GM04503 (cell line): ENCODE results near the gene PRDM8.
"Not testable (repeated sequence)": the region's sequence is repeated elsewhere in the genome, so short reads cannot be mapped to it uniquely, and the experiment has no call there.

Source experiments
- DNase-seq: peaks from one replicate; pipeline ENCODE4 v3.0.0-alpha.2; 2012; ENCODE audit warnings: low read depth

Gene PRDM8

DNA sequence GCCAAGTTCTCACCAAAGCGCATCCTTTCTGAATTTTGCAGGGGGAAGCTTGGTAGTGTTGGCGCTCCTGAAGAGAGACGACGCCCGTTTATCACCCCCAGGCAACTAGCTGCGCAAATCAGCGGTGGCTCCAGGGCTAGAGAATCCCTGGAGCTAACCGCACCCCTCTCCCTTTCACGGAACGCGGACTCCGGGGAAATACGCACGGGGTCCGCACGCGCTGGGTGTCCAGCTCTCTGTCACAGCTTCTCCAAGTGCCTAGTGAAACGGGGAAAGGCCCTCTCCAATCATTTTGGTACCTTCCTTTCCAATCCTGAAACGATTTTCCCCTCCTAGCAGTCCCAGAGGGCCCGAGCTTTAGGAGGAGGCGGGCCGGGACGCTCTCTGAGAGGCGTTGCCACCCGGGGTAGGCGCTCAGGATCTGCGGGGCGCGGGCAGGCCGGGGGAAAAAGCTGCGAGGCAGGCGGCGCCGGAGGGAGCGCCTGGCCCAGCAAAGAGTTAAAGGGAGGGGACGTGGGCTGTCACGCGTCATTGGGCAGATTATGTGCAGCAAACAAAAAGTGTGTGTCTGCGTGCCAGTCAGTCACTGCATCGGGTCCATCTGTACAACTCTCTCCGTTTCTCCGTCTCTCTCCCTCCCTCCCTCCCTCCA is at the start of gene PRDM8:
TSS of gene PRDM8 (plus strand) at position 582 of the 652 bp plus-strand sequence. CDS start 2,578 bp downstream, outside the sequence.
- no peak for DNase-seq

DNA sequence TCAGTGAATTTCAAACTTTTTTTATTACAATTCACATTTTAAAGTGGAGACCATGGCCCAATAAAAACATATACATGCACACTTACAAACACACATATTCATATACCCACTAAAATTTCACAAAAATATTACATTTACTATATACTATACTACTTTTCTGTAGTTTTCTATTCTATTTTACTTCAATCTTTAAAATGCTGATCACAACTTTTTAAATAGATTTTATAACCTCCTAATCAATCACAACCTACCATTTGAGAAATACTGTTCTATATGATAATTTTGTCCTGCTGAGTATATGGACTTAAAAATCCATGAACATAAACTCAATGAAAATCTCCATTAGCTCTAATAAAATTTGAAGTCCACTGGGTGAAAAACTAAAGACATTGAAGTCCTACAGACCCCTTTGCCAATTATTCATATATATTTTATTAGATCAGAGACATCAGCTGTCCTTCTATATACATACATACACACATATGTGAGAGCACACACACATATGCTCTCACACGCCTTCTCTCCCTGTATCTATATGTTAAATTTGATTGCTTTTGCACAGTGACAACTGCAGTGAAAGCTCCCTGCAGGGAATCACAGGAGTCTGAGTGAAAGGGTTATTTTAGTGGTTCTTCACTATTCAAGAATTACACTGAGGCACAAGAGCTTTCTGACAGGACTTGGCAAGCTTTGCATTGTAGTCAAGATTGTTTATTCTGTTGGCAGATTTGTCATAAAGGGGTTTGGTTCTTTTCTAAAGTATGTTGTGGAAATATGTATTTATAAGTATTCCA is 46.7 kb upstream of the PRDM8 start:
- DNase-seq = no peak

DNA sequence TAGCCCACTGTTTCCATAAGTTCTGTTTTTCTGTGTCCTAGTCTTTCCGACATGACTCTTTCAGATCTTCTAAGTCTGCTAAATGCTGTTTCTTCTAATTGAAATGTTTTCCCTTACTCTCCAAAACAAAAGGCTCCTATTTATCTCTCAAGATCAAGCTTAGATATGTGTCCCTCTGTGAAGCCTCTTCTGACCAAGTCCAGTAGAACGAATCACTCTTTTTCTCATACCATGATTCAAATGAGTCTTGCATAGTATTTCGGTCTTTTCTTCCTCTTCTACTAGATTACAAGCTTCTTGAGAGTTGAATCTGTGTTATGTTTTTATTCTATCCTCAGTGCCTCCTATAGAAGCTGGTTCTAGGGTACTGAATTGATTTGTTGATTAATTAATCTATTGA is 45.3 kb upstream of the PRDM8 start:
- no peak for DNase-seq

DNA sequence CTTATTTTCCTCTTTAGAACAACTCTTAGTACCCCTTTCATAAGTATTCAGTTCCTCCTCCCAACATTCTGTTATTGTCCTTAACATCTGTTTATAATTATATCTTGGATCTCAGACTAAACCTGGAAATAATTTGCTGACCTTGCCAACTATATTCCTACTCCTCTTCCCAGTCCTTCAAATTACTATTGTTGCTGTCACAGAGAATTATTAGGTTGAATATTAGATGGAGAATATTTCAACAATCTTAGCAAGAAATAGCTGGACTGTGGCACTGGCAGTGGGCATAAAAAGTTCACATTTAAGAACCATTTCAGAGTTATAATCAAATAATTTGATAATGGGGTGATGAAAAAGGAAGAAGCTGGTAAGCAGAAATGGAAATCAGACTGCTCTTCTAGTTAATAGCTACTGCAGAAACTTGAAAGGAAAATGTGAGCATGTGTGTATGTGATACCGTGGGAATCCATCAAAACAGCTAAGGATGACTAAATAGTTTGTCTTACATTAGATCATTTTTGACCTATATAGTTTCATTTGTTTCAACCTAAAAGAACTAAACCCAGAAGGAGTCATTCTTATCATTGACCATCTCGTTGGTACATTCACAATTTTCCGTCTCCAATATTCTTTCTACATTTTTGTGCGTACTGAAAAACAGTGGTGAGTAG is 43.3 kb upstream of the PRDM8 start:
- DNase-seq = no peak

DNA sequence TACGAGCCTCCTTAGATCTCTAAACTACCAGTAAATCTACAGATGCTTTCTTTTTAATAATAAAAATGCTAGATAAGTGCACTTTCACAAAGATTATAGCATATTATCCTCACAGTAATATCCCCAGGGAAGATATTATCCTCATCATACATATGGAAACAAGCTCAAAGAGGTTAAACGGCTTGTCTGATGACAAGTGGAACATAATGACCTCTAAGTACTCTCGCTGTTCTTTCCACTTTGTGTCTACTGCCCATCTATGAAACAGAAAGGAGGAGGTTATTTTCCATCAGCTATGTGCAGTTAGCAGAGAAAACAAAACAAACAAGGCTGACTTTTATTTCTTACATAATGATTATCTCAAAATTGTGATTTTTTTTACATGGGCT is 42.8 kb upstream of the PRDM8 start:
- DNase-seq = no peak

DNA sequence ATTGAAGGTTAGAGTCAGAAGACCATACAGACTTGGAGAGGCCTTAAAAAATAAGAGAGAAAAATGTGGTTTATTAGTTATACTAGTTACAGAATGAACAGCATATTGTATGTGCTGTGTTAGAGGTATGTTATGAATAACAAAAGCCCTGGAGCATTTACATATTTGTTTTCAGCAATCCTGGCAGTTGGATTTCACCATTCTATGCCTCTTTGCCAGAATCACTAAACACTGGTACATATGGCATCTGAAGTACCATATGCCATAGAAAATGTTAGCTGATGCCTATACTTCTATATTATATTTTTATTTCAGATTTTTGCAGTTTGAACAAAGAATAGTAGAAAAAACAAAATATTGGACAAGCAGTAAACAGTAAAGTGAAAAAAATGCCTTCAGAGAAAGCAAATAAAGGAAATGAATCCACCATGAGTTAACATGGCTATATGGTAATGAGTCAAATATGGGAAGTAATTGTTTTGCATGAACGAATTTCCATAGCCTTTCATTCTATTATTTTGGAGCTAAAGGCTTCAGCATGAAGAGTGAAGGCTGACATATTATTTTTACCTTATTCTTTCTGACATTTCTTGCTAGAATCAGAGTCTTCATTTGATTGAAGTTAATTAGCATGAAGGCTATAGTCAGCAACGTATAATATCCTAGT is 41.9 kb upstream of the PRDM8 start:
- no peak for DNase-seq

DNA sequence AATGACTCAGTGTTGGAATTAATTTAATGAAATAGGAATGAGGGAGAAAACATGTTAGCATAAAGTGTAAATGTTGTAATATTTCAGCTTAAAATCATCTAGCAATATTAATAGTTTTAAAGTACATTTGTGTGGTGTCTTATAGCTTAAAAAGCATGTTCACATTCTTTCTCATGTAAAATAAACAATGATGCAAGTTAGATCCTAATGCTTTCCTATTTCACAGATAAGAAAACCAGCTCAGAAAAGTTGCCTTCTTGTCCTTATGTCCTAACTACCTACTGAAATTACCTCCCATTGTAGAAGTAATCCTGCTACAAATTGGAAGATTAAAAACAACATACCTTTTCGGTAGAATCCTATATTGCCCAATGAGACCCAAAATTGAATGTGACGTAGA is 40.9 kb upstream of the PRDM8 start:
- DNase-seq = no peak

DNA sequence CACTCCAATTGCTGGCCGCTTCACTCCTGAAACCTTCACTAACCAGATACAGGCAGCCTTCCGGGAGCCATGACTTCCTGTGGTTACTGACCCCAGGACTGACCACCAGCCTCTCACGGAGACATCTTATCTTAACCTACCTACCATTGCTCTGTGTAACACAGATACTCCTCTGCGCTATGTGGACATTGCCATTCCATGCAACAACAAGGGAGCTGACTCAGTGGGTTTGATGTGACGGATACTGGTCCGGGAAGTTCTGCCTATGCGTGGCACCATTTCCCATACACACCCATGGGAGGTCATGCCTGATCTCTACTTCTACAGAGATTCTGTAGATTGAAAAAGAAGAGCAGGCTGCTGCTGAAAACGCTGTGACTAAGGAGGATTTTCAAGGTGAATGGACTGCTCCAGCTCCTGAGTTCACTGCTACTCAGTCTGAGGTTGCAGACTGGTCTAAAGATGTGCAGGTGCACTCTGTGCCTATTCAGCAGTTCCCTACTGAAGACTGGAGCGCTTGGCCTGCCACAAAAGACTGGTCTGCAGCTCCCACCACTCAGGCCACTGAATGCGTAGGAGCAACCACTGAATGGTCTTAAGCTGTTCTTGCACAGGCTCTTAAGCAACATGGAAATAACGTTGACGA is 35.8 kb upstream of the PRDM8 start:
- DNase-seq = no peak

DNA sequence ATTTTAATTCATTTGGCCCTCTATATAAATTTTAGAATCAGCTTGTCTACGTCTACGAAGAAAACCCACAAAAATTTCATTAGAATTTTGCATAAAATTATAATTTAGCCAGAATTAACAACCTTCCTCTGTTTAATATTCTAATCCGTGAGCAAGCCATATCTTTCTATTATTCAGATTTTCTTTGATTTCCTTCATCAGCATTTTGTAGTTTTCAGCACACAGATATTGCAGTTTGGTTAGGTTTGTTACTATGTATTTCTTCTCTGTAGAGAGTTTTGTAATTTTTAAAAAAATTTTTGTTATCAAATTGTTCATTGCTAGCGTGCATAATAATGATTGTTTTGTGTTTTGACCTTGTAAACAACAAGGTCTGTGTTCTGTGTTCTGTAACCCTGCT is 34.9 kb upstream of the PRDM8 start:
- no peak for DNase-seq

DNA sequence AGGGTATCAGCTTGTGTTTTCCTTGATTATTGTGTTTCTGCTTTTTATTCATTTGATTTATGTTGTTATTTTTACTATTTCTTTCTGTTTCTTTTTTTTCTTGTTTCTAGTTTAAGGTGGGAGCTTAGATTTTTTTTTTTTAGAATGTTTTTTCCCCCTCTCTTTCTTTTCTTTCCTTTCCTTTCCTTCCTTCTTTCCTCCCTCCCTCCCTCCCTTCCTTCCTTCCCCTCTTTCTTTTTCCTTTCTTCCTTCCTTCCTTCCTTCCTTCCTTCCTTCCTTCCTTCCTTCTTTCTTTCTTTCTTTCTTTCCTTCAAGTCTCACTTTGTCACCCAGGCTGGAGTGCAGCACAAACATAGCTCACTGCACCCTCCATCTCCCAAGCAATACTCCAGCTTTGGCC is 31.4 kb upstream of the PRDM8 start:
- DNase-seq = no peak

DNA sequence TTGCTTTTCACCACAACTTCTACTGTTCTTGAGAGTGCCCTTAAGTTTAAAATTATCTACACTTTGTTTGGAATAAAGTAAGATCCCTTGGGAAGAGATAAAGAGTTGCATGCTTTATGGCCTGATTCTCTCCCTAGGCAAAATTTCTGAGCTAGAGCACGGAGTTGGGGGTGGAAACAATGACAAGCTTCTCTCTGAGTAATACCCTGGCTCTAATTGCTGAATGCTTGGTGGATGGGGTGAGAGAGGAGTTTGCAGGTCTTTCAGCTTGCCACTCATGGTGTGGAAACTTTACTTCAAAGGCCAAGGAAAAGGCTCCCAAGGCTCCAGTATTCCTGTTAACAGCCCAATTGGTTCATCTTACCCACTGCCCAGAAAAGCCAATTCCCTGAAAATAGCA is 26.1 kb upstream of the PRDM8 start:
- DNase-seq = peak; percentile 59

DNA sequence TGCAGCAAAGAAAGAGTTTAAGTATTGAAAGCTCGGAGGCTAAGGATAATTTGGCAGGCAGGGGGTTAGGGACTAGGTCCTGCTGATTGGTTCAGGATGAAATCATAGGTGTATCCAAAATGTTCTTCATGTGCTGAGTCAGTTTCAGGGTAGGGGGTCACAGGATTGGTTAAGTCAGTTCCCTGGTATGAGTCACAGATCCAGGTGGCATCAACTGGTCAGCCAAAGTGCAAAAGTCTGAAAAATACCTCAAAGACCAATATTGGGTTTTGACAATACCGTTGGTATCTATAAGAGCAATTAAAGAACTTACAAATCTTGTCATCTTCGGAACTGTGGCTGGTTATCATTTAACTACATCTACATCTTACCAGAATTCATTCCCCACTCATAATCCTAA is 25.6 kb upstream of the PRDM8 start:
- DNase-seq = no peak

DNA sequence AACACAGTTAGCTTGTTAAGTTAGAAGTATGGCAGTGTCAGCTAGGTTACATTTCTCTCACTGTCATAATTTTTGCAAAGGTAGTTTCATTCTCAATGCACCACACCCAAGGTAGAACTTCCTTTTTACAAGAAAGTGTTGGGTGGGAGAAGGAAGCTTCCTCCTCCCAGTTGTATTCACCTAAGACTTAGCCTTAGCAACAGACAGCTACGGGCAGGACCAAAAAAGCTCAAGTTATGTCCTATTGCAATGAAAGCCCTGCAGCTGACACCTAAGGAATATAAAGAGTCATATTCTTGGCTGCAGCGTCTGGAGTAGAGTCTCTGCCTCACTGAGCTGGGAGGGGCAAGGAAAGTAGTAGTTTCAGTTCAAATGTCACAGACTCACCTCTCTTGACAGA is 25.1 kb upstream of the PRDM8 start:
- no peak for DNase-seq

DNA sequence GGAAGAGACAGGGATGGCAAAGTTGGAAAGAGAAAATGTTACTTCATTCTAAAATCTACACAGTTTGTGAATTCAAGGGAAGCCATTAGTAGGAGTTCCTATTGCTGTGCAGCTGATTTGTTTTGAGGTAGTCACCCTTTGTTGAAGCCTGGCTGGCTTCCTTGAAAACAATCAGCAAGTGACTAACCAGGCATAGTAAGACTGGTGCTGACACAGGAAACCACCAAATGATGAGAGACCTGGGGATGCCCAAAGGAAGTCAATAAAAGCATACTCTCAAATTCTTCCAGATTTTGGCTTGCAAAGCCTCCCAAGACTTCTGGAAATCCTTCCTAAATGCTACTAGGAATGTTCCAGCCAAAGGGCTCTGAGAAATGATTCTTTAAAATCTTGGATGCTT is 23.9 kb upstream of the PRDM8 start:
- peak; percentile 78 for DNase-seq

DNA sequence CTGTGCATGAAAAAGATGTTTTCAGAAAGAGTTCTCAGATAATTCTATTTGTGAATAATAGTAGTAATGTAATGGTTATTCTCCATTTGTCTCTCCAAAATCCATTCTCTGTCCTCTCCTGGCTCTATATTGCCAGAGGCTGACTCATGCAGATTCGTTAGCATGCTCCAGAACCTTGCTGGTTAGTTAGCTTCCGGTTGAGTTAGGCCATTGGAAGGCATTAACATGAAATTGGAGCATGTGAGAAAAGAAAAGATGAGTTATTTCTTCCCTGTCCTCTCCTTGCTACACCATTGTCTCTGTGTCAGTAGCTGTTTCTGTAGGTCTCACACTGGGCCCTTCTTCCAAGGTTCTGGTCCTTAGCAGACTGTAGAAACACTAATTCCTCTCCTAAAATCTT is 23.5 kb upstream of the PRDM8 start:
- peak; percentile 53 for DNase-seq

DNA sequence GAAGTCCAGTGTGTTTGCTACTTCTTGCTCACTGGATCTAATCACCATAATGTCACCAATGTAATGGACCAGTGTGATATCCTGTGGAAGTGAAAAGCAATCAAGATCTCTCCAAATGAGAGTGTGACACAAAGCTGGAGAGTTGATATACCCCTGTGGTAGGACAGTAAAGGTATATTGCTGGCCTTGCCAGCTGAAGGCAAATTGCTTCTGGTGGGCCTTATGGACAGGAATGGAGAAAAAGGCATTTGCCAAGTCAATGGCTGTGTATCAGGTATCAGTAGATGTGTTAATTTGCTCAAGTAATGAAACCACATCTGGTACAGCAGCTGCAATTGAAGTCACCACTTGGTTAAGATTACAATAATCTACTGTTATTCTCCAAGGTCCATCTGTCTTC is 19.5 kb upstream of the PRDM8 start:
- DNase-seq = not testable (repeated sequence)

DNA sequence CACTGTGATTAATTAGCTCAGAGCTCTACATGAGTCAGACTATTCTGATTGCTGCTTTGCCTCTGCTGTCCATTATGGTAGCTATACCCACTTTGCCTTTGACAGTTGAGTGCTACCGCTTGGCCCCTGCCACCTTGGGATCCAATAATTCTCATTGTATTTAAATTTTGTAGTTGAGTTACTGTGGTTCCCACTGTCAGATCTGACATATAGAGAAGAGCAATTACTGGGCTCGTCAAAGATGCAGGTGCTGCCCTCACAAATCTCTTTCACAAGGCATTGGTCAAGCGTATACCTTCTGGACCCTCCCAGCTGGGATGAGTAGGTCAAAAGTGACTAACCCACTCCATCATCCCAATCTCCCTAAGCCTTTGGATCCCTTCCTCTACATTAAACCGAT is 18.3 kb upstream of the PRDM8 start:
- no peak for DNase-seq

DNA sequence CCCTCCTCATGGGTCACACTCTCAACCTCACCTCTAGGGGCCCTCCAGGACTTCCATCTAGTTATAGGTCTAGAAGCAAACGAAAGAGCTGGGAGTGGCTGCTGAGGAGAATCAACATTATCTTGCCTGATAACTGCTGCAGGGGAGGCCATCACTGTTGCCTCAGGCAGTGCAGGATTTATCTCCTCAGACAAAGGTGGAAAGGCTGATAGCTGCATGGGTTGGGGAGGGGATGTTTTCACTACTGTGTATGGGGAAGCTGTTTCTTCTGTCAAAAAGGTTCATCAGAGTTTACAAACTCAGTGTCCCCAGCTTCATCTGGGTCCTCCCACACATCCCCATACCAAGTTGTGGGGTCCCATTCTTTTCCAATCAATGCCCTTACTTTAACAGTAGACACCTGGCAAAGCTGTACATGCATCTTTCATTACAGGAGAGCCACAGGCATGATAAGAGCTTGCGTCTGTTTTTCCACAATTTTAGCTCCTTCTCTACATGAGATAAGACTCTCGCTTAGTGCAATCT is 17.6 kb upstream of the PRDM8 start:
- DNase-seq = no peak

DNA sequence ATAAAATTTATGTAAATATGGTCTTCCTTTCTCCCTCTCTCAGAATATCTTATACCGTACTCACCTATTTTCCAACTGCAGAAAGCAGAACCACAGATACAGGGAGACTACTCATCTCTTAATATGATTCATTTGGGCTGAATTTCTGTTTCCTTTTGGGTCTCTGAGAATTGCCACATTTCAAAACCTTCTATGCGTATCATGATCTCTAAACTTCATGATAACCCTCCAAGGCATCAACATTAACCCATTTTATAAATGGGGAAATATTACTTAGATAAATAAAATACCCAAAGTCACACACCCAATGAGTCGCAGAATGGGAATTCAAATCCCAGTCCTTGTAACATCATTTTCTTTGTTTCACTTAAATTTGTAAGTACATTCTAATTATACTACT is 16.6 kb upstream of the PRDM8 start:
- DNase-seq = no peak

DNA sequence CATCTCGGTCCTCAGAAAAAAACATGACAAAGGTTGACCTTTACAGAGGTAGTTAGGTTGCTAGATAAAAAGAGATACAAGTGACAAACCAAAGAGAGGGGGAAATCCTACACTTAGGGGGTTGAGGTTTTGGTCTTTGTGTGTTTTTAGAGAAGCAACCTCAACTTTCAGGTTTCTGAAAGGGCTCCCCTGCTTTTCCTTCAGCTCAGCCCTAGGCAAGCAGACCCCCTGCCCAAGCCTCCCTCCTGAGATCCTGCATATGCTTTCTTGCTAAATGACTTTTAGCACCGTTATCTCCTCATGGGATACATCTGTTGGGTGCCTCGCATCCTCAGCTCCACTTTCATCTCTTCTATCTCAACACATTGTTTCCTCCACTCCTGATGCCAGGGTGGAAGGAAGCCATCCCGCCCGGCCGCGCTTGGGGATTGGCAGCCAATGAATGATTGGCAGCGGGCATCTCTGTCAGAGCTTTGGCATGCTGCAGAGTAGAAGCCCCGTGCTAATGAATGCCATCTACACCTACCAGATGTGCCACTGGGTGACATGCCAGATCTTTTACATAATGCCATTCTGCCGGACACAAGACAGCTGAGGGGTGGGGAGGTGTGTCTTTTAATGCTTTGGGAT is 15.0 kb upstream of the PRDM8 start:
- no peak for DNase-seq

DNA sequence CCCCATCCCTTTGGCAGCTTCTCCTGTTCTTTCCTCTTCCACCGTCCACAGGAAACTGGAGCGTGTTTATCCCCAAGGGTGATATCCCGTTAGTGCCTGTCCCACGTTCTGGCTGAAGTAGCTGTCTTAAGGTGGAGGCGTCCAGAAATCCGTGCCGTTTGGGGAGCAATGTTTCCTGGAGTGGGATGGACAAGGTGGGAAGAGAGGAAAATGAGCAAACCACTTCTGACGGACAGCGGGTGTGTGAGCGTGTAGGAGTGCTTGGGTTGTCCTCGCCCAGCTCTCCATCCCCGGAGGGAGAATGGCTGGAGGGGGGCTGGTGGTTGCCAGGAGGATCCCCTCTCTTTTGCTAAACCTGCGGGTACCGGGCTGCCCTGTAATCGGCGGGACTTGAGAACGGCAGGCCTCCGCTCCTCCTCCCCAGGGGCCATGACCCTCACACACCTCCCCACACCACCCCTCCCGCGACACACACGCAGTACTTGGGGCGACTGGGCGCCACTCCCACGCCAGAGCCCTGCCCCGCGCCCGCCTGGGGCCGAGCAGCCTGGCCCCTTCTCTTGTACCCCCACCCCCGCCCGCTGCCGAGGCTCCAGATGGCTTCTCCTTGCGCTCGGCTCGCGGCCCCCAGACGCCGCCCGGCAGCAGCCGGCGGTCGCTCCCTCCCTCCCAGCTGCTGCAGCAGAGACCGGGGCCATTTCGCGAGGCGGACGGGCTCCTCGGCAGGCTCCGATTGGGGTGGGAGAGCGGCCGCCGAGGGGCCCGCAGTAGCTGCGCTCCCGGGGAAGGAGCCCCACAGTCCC is 13.9 kb upstream of the PRDM8 start:
- DNase-seq = no peak
